Activated B cell treated with CpG ODN at 0.5 μM for 24 hours (primary cell): ENCODE measurements around the gene GALM. TPM values are rescaled to one million over a fixed set of nuclear protein-coding genes. Genes with fewer than 3 reads are reported as not detected.

Experiments used
- ATAC-seq: fragments of 200-7000 bp; cut with Tn5 transposase; one replicate; pipeline ENCODE4 v1.10.0; 2021; ENCODE audit warnings: low read depth, mild to moderate bottlenecking, moderate library complexity
- CTCF ChIA-PET: fragments of 350-600 bp; sonication (Branson Sonifier 250); formaldehyde crosslinking; loops from one replicate; lab custom pipeline; 2021; ENCODE audit warnings: antibody characterized with exemption; lab: Charles Lee
- POLR2A ChIA-PET: fragments of 350-600 bp; sonication (Branson Sonifier 250); formaldehyde crosslinking; loops from one replicate; lab custom pipeline; 2021; ENCODE audit warnings: antibody characterized with exemption; lab: Charles Lee
- DNase-seq: peaks from one replicate; pipeline ENCODE4 v3.0.0; 2022
- H3K27ac Mint-ChIP-seq: one replicate; pipeline ENCODE4 v1.8.0; 2020; ENCODE audit warnings: mixed read lengths
- H3K27me3 Mint-ChIP-seq: one replicate; pipeline ENCODE4 v1.8.0; 2021; ENCODE audit warnings: mixed read lengths
- H3K36me3 Mint-ChIP-seq: one replicate; pipeline ENCODE4 v1.8.0; 2021; ENCODE audit warnings: low read depth, mixed read lengths
- H3K4me1 Mint-ChIP-seq: one replicate; pipeline ENCODE4 v1.8.0; 2021; ENCODE audit warnings: mixed read lengths
- H3K4me3 Mint-ChIP-seq: one replicate; pipeline ENCODE4 v1.8.0; 2020; ENCODE audit warnings: mild to moderate bottlenecking, mixed read lengths
- H3K9me3 Mint-ChIP-seq: one replicate; pipeline ENCODE4 v1.8.0; 2020; ENCODE audit warnings: mixed read lengths
- CTCF ChIP-seq: fragments of 200-600 bp; IDR thresholded peaks from one replicate; pipeline ENCODE4 v1.8.0; 2022; ENCODE audit warnings: antibody characterized with exemption, mild to moderate bottlenecking
- intact Hi-C: fragments of 100-400 bp; cut with micrococcal nuclease; formaldehyde crosslinking; loops from one replicate; pipeline ENCODE4 v1.15.1; 2024
- total RNA-seq: library from RNA; stranded (reverse); gene quantifications from 2 replicates; pipeline ENCODE4 v1.2.3, GENCODE V29; 2022

The GALM gene
- total RNA-seq, 1 donor from 2014 or later, result 5.4 TPM

- DNase-seq (no peak), ATAC-seq (no peak)
- CTCF ChIA-PET, result no interaction called here
- Mint-ChIP-seq H3K27me3 (no peaks in the 10 kb centered on the region), H3K4me1 (peaks cover 4% of the 10 kb centered on the region), H3K27ac (no peak overlapping the region), H3K4me3 (no peak overlapping the region), H3K36me3 (peaks cover 16% of the 10 kb centered on the region), H3K9me3 (no peaks in the 10 kb centered on the region)
- TF ChIP-seq CTCF, result no peak
- intact Hi-C loops, result no loop called here
- POLR2A ChIA-PET, result no interaction called here
Measured at GRCh38 chr2:38697116-38697840, 31.4 kb downstream of the GALM start.

- POLR2A ChIA-PET, result interaction anchor here (0.6 kb wide), 2 partner anchors 10 to 25 kb away, joined by 6 to 8 read pairs; no protein-coding TSS in a partner anchor
- H3K4me1 Mint-ChIP-seq, result peaks cover 4% of the 10 kb centered on the region
- TF ChIP-seq CTCF, result no peak
- no peak overlapping the region for H3K27ac Mint-ChIP-seq
- H3K9me3 Mint-ChIP-seq, result no peaks in the 10 kb centered on the region
- CTCF ChIA-PET, result no interaction called here
- ATAC-seq, result no peak
- H3K36me3 Mint-ChIP-seq, result peaks cover 16% of the 10 kb centered on the region
- H3K4me3 Mint-ChIP-seq, result no peak overlapping the region
- H3K27me3 Mint-ChIP-seq, result no peaks in the 10 kb centered on the region
- no peak for DNase-seq
- intact Hi-C loops, result no loop called here
Measured at GRCh38 chr2:38698467-38699003, 32.6 kb downstream of the GALM start.

- Mint-ChIP-seq H3K9me3 (no peaks in the 10 kb centered on the region), H3K36me3 (peaks cover 13% of the 10 kb centered on the region), H3K27ac (no peak overlapping the region), H3K4me3 (no peak overlapping the region), H3K4me1 (no peaks in the 10 kb centered on the region), H3K27me3 (no peaks in the 10 kb centered on the region)
- no peak for ATAC-seq
- POLR2A ChIA-PET, result no interaction called here
- TF ChIP-seq CTCF, result no peak
- intact Hi-C loops, result no loop called here
- no peak for DNase-seq
- CTCF ChIA-PET, result no interaction called here
Measured at GRCh38 chr2:38700113-38700785, 34.3 kb downstream of the GALM start.

GRCh38 chr2:38700881-38701458 is 35.1 kb downstream of the GALM start:
- no peaks in the 10 kb centered on the region for H3K27me3 Mint-ChIP-seq
- POLR2A ChIA-PET, result no interaction called here
- CTCF ChIA-PET, result no interaction called here
- TF ChIP-seq CTCF, result no peak
- H3K4me3 Mint-ChIP-seq, result no peak overlapping the region
- H3K27ac Mint-ChIP-seq, result no peak overlapping the region
- intact Hi-C loops, result no loop called here
- no peak for DNase-seq
- H3K4me1 Mint-ChIP-seq, result no peaks in the 10 kb centered on the region
- H3K36me3 Mint-ChIP-seq, result peaks cover 13% of the 10 kb centered on the region
- ATAC-seq, result no peak
- H3K9me3 Mint-ChIP-seq, result no peaks in the 10 kb centered on the region

- intact Hi-C loops, result no loop called here
- H3K9me3 Mint-ChIP-seq, result no peaks in the 10 kb centered on the region
- ChIA-PET POLR2A (no interaction called here), CTCF (no interaction called here)
- ATAC-seq, result no peak
- H3K27me3 Mint-ChIP-seq, result no peaks in the 10 kb centered on the region
- peaks cover 11% of the 10 kb centered on the region for H3K36me3 Mint-ChIP-seq
- no peak for DNase-seq
- H3K27ac Mint-ChIP-seq, result no peak overlapping the region
- no peak for TF ChIP-seq CTCF
- no peak overlapping the region for H3K4me3 Mint-ChIP-seq
- no peaks in the 10 kb centered on the region for H3K4me1 Mint-ChIP-seq
Measured at GRCh38 chr2:38701542-38701941, 35.6 kb downstream of the GALM start.
